ENCODE results near the gene RXFP1. TPM values are rescaled to one million over a fixed set of nuclear protein-coding genes. Genes with fewer than 3 reads are reported as not detected.

The RXFP1 gene
- total RNA-seq, 4 donors from 2014 or later, result 0.19 TPM; not detected in 3

DNA sequence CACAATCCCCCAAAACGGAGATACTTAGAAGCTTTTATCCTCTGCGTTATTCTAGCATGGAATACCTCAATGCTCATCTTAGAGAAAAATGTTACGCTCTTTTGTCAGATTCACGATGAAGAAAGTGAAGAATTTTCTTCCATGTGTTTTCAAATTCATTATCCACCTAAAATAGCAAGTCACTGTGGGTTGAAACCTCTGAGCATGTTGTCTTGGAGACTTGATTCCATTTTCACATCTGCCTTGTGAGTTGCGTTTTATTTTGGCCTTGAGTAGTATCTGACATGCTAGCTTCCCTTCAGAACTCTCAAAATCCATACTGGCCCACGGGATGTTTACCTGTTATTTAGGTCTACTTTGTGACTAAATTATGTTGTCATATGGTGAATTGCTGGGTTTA is 83.7 kb downstream of the RXFP1 start:
- no peak overlapping the region for H3K27ac ChIP-seq
- 79% methylated on average over 6 of the region's 6 CpGs for WGBS
- no peaks in the 10 kb centered on the region for H3K9me3 ChIP-seq
- no peak overlapping the region for H3K4me3 ChIP-seq
- DNase-seq (ENCODE audit: low spot score in 2 of 2), result no peak
- H3K36me3 ChIP-seq, result no peaks in the 10 kb centered on the region
- H3K27me3 ChIP-seq, result no peaks in the 10 kb centered on the region
- H3K4me1 ChIP-seq, result no peaks in the 10 kb centered on the region
- TF ChIP-seq POLR2AphosphoS5 (IDR thresholded peaks at IDR 0.05) (no peak), EP300 (IDR thresholded peaks at IDR 0.05) (no peak), POLR2A (IDR thresholded peaks at IDR 0.05) (no peak)
- TF ChIP-seq, protein P1, sequence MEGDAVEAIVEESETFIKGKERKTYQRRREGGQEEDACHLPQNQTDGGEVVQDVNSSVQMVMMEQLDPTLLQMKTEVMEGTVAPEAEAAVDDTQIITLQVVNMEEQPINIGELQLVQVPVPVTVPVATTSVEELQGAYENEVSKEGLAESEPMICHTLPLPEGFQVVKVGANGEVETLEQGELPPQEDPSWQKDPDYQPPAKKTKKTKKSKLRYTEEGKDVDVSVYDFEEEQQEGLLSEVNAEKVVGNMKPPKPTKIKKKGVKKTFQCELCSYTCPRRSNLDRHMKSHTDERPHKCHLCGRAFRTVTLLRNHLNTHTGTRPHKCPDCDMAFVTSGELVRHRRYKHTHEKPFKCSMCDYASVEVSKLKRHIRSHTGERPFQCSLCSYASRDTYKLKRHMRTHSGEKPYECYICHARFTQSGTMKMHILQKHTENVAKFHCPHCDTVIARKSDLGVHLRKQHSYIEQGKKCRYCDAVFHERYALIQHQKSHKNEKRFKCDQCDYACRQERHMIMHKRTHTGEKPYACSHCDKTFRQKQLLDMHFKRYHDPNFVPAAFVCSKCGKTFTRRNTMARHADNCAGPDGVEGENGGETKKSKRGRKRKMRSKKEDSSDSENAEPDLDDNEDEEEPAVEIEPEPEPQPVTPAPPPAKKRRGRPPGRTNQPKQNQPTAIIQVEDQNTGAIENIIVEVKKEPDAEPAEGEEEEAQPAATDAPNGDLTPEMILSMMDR (IDR thresholded peaks at IDR 0.05), result no peak

DNA sequence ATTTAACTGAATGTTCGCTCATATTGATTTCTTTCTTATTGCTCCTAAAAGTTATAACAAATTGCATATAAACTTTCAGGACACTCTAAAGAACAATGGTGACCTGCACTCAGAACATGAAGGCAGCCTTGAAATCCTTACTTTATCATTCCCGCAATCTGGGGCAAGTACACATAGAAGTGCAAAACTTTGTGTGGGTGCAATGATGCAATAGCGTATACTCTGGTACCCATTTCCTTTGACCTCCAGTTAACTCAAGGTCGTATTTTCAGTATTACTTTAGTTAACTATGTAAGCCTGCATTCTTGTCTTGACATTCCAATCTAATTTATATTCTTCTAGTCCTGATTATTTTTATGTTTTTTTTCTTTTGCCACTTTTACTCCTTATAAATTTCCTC is 85.3 kb downstream of the RXFP1 start:
- Histone ChIP-seq H3K27me3 (no peaks in the 10 kb centered on the region), H3K27ac (no peak overlapping the region), H3K36me3 (no peaks in the 10 kb centered on the region), H3K4me1 (no peaks in the 10 kb centered on the region), H3K4me3 (no peak overlapping the region), H3K9me3 (no peaks in the 10 kb centered on the region)
- WGBS, result 79% methylated on average over 4 of the region's 4 CpGs
- TF ChIP-seq POLR2A (IDR thresholded peaks at IDR 0.05), result no peak
- TF ChIP-seq POLR2AphosphoS5 (IDR thresholded peaks at IDR 0.05), result no peak
- TF ChIP-seq, protein P1 (IDR thresholded peaks at IDR 0.05), result no peak
- no peak for TF ChIP-seq EP300 (IDR thresholded peaks at IDR 0.05)
- no peak for DNase-seq (ENCODE audit: low spot score in 2 of 2)

- TF ChIP-seq EP300 (IDR thresholded peaks at IDR 0.05) (no peak), POLR2AphosphoS5 (IDR thresholded peaks at IDR 0.05) (no peak), POLR2A (IDR thresholded peaks at IDR 0.05) (no peak)
- TF ChIP-seq, protein P1 (IDR thresholded peaks at IDR 0.05), result no peak
- 81% methylated on average over 4 of the region's 4 CpGs for WGBS
Observed at GRCh38 chr4:158609116-158609515, 87.4 kb downstream of the RXFP1 start.

DNA sequence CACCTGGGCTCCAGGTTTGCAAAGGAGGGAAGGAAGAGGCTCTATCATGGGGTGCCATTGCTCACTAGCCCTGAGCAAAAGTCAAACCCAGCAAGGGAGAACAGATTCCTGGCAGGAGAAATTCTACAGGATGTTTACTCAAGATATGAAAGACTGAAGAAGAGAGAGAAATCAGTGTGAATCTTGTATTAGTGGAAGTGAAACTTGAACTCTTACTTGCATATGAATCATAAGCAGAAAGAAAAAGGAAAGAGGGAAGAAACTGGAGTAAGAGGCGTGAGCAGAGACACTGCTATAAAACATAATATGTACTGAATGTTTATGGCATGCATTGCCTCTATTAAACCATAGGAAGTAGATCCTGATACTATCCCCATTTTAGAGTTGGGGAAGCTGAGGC is 89.1 kb downstream of the RXFP1 start:
- 78% methylated on average over 1 of the region's 1 CpG for WGBS
- no peak overlapping the region for H3K4me3 ChIP-seq
- H3K27me3 ChIP-seq, result no peaks in the 10 kb centered on the region
- no peaks in the 10 kb centered on the region for H3K4me1 ChIP-seq
- no peak overlapping the region for H3K27ac ChIP-seq
- no peaks in the 10 kb centered on the region for H3K36me3 ChIP-seq
- H3K9me3 ChIP-seq, result no peaks in the 10 kb centered on the region
- no peak for TF ChIP-seq EP300 (IDR thresholded peaks at IDR 0.05)
- no peak for TF ChIP-seq POLR2AphosphoS5 (IDR thresholded peaks at IDR 0.05)
- TF ChIP-seq POLR2A (IDR thresholded peaks at IDR 0.05), result no peak
- TF ChIP-seq, protein P1 (IDR thresholded peaks at IDR 0.05), result no peak
- no peak for DNase-seq (ENCODE audit: low spot score in 2 of 2)

More at GRCh38 chr4:158609116-158609515, 87.4 kb downstream of the RXFP1 start:
- DNase-seq (ENCODE audit: low spot score in 2 of 2), result no peak
- Histone ChIP-seq H3K27me3 (no peaks in the 10 kb centered on the region), H3K4me1 (no peaks in the 10 kb centered on the region), H3K9me3 (no peaks in the 10 kb centered on the region), H3K4me3 (no peak overlapping the region), H3K27ac (no peak overlapping the region), H3K36me3 (no peaks in the 10 kb centered on the region)

DNA sequence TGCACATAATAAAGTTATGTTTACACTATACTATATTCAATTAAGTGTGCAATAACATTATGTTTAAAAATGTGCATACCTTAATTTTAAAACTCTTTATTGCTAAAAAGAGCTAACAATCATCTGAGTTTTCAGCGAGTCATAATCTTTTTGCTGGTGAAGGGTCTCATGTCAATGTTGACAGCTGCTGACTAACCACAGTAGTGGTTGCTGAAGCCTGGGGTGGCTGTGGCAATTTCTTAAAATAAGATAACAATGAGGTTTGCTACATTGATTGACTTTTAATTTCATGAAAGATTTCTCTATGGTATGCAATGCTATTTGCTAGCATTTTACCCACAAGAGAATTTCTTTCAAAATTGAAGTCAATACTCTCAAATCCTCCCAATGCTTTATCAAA is 91.4 kb downstream of the RXFP1 start:
- no peaks in the 10 kb centered on the region for H3K27me3 ChIP-seq
- no peak overlapping the region for H3K4me3 ChIP-seq
- H3K36me3 ChIP-seq, result no peaks in the 10 kb centered on the region
- no peak overlapping the region for H3K27ac ChIP-seq
- H3K4me1 ChIP-seq, result no peaks in the 10 kb centered on the region
- no peak for DNase-seq (ENCODE audit: low spot score in 2 of 2)
- H3K9me3 ChIP-seq, result no peaks in the 10 kb centered on the region
- TF ChIP-seq POLR2AphosphoS5 (IDR thresholded peaks at IDR 0.05), result no peak
- TF ChIP-seq EP300 (IDR thresholded peaks at IDR 0.05), result no peak
- TF ChIP-seq, protein P1 (IDR thresholded peaks at IDR 0.05), result no peak
- no peak for TF ChIP-seq POLR2A (IDR thresholded peaks at IDR 0.05)
- 81% methylated on average over 1 of the region's 1 CpG for WGBS

Data from suprapubic skin (tissue), 4 donors.